Stimulated activated CD4-positive, alpha-beta T cell treated with anti-CD3 and anti-CD28 coated beads, Interleukin-2, amount 100 ng/mL, for 4 hours (primary cell): ENCODE data around the gene CHML.

ENCODE experiments used
- DNase-seq: peaks from one replicate; pipeline ENCODE4 v3.0.0-alpha.2; 2020; ENCODE audit warnings: low read depth

Gene CHML

DNA sequence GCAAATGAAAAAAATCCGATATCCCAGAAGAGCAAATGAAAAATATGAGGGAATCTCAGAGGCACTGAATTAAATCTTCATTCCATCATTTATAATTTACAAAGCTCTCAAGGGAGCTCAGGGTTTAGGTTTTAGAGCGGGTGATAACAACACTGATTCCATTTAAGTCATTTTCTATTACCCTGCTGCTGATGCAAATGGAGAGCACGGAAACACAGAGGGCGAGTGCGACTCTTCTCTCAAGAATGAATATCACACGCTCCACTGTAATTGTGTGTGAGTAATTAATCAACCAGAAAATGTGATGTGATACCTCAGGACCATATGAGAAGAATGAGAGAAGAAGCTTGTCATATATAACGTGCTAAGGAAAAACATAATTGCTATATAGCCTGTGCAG lies 22.7 kb downstream of the CHML start:
- DNase-seq: no peak

DNA sequence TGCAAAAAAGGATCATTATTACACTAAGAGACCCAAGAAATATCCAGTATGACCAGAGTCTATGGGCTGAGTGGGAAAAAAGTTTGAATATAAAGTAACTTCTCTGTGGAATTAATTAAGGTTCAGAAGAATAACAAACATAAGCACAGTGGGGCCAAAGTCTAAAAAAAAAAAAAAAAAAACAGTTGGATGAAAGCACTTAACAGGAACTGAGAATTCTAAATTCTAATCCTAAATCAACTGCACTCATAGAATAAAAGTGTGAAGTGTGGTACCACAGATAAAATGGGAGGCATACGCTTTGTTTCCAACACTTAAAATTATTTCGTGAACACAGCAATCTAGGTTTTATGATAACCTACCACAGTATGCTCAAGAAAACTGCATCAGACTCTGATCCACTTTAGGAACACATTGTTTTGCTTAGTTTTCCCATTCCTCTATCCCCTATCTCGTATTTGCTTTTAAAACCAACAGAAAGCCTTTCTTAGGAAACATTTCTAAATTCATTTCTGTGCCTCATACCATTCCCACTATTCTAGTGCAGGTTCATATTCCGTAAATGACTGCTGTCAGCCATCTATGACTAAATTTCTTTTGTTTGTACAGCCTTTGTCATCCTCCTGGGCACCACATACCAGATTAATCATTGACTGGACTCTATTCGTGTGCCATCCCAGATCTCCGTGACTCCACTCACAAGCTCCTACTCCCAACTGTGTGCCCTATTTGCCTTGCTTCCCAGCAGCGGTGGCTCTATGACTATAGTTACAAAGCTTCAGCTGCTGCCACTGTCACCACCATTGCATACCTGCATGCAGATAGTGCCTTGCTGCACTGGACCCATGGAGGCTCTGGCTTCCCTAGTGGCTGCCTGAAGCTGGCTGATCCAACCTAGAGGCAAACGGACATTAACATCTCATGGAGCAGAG lies 24.9 kb downstream of the CHML start:
- DNase-seq: no peak

DNA sequence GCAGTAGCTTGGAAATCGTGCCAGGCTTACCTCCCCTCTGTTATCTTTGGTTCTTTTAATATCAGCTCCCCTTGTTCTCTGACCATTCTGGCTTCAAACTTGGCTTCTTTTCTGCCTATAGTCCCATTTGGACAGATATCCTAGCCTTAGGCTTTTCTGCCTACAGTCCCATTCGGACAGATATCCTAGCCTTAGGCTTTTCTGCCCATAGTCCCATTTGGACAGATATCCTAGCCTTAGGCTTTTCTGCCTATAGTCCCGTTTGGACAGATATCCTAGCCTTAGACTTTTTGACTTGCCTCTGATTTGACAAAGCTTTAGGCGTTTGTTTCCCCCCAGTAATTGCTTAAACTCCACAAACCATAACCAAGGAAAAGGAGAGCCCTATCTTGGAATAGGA lies 25.6 kb downstream of the CHML start:
- no peak for DNase-seq

DNA sequence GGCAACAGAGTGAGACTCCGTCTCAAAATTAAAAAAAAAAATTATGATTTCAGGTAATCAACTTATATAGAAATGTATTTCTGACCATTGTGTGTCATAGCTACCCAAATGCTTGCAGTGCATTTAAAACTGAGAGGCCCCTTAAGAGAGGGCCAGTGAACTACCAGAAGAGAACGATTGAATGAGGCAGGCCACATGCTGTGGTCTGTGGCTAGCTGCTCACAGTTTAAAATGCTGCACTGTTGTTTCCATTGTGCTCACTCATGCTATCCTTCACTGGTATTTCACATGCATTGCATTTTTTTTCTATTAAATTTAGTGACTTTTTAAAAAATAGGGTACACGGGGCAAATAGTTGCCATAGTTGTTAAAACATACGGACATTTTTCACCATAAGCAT lies 26.0 kb downstream of the CHML start:
- no peak for DNase-seq

DNA sequence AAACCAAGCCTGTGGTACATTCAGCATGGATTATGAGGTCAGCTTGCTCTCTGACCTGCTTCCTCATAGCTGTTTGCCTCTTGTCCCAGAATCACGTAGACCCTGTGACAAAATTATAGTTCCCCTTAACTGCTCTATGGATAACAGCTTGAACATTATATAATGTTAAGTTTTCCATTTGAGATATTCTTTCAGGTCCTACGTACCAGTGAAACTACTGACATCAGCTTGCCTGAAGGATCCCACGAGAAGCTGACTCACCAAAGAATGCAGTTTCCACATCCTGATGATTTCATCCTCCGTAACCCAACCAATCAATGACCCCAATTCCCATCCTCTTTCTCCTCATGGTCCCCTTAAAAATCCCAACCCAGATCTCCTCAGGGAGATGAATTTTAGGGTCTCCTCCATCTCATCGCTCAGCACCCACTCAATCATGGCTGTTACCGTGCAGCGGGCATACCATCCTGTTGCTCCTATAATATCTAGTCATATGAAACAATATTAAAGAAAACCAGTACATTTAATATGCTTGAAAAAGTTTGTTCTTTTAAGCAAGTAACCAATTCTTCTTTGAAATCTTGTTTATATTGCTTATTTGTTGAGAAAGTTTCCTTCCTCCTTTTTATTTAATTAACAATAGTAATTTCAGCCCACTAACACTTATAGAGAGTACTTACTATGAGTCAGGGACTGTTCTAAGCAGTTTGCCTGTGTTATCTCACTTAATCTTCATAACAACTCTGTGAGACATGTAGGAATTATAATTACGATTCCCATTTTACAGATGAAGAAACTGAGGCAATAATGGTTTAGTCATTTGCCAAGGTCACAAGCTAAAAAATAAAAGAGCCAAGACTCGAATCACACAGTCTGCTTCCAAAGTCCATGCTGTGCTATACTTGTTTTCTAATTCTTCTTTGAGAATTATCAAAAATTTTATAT lies 27.4 kb downstream of the CHML start:
- DNase-seq: no peak

DNA sequence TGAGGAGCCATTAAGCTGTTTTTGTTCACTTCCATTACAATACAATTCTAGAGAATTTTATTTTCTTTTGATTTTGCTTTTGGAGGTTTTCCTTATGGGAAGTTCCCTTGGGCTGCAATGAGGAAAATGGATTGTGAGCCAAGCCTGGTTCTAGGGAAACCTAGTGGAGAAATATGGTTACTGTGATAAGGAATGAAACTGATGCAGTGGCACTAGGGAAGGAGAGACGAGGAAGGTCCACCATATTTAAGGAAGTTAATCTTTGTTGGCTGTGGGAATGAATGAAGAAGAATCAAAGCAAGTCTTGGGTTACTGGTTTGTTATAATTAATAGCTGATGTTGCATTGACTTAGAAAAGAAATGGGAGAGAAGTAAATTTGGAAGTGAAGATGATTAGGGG lies 28.4 kb downstream of the CHML start:
- no peak for DNase-seq

DNA sequence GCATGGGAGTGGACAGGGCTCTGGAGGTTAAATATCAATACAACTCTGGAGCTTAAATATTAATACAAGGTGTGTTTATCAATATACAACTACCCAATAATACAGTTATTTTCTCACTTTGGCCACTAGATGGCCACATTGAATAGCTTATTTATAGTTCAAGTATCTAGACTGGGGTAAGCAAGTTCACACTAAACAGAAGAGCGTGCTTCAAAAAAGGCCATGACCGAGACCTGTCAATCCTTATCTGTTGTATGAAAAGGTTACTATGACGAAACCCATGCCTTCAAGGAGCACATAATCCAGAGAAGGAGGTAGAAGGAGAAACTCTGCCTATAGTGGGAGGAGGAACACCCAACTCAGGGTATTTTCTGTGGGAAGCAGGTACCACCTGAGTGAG lies 29.1 kb downstream of the CHML start:
- DNase-seq: peak; percentile 1

DNA sequence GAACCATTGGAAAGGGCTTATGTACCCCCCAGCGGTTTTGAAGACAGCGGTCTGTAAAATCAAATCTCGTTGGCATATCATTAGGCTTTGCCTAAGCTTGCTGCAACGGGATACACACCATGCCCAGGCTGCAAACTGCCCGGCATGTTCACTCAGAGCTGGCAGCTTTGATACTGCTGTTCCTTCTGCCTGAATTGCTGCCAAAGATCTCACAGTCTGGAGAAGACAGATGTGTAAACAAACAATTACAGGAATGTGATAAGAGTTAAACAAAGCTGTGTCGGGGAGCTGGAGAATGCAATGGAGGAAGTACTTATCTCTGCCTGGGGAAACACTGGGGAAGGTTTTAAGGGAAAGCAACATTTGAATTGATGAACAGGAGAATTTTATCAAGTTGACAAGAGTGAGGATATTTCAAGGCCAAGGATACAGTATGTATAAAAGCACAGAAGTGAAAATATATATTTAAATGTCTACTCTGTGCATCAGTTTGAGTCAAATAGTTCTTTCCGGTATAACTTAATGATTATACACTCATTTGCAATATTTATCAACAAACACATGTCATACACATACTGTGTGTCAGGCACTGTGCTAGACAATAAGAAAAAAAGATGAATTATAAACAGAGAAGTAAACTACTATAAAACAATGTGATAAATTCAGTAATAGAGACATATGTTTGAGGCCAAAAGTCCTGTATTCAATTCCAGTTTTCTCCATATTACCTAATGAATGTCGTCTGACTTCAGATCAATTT lies 29.9 kb downstream of the CHML start:
- DNase-seq: no peak

DNA sequence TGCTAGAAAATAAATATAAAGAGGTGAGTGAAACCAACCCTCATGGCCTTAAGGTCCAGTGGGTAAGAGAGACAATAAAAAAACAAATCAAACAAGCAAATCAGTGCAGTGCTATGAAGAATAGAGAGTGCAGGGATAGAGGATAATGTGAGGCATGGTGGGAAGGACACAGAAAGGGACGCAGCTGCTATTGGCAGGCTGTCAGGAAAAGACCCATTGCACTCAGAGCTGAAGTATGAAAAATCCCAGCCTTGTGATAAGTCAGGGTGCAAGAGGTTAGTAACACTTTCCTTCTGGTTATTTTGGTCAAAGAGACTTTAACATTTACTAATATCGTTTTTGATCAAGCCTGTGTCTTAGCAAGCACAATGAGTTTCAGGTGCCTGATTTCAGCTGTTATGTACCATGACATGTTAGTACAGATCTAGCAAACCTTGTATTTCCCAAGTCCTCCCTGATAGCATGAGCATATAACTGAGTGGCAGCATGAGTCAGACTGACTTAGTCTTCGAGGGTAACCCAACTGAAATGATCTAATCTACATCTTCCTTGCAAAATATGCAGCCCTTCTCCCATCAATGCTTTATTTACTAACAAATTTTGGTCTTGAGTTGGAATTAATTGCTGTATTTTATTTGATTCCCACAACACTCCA lies 31.7 kb downstream of the CHML start:
- no peak for DNase-seq

DNA sequence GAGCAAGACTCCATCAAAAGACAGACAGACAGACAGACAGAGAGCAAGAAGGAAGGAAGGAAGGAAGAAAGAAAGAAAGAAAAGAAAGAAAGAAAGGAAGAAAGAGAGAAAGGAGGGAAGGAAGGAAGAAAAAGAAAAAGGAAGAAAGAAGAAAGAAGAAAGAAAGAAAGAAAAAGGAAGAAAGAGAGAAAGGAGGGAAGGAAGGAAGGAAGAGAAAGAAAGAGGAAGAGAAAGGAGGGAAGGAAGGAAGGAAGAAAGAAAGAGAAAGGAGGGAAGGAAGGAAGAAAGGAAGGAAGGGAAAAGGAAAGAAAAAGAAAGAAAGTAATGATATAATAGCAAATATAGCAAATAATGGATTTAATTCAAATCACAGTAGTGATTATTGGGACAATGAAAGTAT lies 32.7 kb downstream of the CHML start:
- DNase-seq: no peak

DNA sequence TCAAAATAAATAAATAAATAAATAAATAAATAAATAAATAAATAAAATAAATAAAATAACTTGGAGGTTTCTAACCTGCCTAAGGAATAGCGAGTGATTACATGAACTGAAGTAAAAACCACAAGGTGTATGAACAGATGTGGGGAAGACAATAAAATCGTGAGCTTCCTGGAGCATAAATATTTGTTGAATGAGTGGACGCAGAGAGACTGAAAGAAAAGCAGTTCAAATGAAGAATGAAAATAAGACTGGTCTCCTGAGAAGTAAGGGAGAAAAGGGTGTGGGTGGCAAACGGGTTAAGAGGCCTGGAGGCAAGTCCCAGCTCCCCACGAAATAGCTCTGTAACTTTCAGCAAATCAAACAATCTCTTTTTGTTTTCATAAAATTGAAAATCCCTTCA lies 33.6 kb downstream of the CHML start:
- DNase-seq: no peak

DNA sequence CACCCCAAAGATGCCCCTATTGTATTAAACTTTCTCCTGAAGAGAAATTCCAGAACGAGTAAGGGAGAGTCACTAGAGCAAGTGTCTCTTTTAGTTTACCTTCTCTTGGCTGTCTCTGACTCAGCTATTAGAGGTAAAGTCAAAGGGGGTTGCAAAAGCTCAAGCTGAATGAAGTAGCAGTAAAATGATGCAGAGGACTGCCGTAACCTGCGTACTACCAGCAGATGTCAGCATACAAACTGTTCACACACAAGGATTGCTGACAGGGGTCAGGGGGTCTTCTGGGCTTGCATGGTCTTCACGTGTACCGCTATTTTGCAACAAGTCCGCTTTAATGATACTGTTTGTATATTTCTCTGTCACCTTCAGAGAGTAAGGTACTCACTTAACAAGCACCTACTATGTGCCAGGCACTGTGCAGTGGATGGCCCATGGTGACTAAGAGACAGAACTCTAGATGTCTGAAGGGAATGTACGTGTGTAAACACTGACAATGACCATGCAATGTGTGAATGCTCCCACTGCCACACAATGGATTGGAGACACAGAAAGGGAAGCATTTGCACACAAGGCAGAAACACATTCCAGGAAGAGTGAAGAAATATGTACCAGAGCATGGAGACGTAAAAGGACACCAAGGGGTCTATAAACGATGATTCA lies 34.9 kb downstream of the CHML start:
- DNase-seq: no peak

DNA sequence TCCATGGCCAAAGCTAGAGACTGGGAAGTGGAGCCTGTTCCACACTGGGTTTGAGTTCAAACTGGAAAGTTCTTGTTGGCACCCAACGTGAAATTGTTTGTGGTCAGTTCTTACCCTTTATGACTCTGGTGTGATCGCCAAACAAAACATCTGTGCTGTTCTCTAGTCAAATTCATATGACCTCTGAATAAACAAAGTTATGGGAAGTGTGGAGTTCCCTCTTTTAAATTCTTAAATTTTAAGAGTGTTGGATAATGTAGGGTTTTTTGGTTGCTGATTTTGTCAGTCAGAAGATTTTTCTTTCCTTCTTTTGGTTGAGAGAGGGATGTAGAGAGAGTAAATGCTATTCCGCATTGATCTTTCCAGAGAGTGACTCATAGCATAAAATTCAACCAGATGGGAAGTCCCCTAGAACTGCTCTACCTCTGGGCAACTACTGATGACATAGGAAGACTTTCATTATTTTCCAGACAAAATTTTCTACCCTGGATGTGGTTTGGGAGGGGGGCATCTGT lies 36.4 kb downstream of the CHML start:
- no peak for DNase-seq

DNA sequence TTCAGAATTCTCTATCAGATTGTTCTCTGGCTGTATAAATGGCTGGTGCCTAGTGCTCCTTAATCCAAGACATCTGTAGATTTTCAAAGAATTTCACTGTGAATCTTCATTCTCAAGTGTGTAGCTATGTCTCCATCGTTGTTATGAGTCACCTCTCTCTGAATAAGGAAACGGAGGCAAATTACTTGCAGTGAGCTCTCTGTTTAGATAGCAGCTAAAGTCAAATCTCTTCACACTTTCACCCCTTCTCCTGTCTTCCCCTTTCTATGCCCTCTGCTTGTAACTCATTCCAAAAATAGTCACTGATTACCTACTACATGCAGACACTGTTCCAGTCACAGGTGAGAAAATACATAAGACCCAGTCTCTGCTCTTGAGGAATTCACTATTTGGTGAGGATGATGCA lies 39.7 kb downstream of the CHML start:
- DNase-seq: no peak

DNA sequence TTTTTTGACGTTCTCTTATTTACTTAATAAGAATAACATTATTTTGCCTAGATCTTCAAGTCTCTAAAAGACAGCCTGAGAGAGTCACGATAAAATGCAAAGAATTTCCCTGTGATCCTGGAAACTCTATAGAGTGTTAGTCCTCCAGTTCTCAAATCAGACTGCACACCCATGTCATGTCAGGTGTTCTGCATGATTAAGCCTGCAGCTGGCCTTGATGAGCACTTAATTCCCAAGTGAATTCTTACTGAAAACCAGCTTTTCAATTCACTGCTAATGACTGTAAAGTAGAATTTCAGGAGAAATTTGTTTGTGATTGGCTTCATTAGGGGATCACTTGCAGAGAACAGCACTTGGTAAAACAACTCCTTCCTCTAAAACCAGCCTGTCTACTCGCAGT lies 41.9 kb downstream of the CHML start:
- DNase-seq: no peak

DNA sequence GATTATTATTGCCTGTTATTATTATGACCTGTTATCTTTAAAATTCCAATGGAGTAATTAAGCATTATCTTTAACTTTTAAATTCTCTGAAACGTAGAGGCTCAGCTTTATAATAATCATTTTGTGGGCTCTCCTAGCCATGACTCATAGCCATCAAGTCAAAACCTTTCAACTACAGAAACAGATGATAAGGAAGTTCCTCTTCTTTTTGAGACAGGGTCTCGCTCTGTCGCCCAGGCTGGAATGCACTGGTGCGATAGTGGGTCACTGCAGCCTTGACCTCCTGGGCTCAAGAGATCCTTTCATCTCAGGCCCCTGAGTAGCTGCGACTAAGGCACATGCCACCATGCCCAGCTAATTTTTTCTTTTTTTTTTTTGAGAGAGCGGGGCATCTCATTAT lies 43.5 kb downstream of the CHML start:
- DNase-seq: no peak

DNA sequence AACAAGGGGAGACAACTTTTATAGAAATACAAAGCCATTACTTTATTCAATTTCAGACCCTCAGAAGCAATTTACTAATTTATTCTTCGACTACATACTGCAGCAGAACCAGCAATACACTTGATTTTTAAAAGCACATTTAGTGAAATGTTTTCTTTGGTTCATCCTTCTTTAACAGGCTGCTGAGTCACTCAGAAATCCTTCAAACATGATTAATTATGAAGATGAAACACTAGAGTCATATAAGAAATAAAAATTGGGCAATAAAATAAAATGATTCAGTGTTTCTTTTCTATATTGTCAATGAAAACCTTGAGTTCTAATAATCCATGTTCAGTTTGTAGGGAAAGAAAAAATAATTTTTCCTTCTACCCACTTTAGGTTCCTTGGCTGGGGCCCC lies 47.0 kb downstream of the CHML start:
- no peak for DNase-seq

DNA sequence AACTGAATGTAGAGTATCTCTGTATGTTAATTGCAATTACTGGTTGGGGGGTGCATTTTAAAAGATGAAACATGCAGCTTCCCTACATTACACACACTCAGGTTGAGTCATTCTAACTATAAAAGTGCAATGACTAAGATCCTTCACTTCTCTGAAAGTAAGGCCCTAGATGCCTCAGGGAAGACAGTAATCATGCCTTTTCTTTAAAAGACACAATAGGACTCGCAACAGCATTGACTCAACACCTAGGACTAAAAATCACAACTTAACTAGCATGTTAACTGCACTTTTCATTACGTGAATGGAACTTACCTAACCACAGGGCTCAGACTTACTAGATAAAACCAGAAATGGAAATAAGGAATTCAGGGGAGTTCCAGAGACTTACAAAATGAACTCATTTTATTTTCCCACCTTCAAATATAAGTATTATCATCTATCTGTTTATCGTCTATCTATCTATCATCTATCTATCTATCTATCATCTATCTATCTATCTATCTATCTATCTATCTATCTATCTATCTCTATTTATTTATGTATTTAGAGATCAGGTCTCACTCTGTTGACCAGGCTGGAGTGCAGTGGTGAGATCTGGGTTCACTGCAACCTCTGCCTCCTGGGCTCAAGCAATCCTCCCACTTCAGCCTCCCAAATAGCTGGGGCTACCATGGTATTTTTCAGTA lies 47.8 kb downstream of the CHML start:
- DNase-seq: no peak

DNA sequence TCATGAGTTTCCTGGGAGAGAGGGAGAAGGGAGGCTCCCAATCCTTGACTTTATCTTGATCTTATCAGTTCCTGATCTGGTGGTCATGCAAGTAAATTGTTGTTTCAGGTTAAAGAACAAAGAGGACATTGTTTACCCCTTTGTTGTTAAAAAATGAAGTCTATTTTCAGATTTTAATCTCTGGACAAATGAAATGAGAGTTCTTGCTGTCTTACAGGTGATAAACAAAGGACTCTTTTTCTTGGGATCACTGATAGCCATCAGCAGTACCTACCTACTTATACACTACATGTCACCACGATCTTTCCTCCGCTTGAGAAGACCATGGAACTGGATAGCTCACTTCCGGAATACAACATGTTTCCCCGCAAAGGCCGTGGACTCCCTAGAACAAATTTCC lies 48.4 kb downstream of the CHML start:
- no peak for DNase-seq

DNA sequence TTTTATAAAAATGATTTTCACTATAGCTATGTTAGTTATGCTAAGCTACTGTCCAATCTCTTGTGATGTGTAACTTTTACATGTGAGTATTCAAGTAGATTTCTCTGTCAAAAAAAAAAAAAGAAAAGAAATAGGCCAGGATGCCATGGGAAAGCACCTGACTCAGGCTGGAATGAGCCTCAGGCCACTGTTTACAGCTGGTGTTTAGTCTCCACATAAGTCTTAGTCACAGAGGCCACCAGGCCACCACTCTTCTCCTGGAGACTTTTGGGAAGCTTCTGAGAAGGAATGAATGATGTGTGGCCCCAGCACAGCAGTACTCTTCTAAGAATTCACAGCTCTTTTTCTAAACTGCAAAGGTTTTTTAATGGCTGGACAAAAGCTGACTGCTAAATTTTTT lies 48.9 kb downstream of the CHML start:
- DNase-seq: no peak
